Activated CD8-positive, alpha-beta memory T cell treated with anti-CD3 and anti-CD28 coated beads for 48 hours (primary cell): ENCODE data around the gene HAPLN3.

ENCODE experiments used
- DNase-seq, 3 experiments: peaks; one replicate each; pipeline ENCODE4 v3.0.0-alpha.2; 2020; ENCODE audit warnings: low read depth in 2 of 3, low spot score in 2 of 3

Gene HAPLN3

GRCh38 chr15:88896333-88897033, 1.1 kb upstream of the HAPLN3 start:
- no peak for DNase-seq

DNA sequence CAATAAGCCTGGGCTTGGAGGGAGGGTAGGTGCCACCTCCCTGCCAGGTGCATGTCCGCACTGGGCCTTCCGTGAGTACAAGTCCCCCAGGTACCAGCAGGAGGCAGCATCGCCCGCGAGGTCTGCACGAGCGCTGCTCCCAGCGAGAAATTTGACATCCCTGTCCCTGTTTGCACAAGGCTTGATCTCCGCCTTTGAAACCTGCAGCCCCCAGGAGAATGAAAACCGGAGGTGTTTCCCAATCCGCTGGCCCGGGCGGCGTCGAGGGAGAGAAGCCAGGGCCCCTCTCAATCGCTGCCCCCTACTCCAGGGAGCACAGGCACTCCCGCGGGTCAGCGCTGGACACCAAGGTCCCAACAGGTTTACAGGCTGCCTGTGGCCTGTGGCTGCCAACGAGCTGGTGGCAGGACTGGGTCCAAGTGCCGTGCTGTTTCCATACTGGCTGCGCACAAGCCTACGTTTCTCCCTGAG, 961 bp downstream of the HAPLN3 start:
- peak; percentile 50 to 67 (median 65) for DNase-seq

DNA sequence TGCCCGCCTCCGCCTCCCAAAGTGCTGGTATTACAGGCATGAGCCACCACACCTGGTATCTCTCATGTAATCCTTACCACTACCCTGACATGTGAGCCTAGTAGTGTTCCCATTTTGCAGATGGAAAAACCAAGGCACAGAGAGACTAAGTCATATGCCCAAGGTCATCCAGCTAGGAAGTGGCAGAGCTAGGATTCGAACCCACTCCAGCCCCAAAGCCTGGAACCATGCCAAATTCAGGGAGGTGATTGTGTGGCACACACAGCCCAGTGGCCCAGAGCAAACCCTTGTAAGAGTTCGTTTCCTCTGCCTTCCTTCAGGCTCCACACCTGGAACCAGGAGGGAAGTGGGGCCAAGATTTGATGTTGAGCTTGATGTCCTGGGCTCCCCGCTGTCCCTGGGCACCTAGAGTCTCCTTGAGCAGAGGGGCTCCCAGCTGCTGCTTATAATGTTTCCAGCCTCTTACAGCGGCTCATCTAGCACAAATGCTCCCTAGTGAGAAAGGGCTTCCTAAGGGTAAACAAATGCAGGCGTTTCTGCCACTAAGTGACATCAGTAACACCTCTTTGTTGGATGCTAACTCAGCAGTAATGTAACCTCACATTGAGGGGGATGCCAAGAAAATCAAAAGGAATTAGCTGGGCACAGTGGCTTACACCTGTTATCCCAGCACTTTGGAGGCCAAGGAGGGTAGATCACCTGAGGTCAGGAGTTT, 3.6 kb downstream of the HAPLN3 start:
- no peak for DNase-seq

DNA sequence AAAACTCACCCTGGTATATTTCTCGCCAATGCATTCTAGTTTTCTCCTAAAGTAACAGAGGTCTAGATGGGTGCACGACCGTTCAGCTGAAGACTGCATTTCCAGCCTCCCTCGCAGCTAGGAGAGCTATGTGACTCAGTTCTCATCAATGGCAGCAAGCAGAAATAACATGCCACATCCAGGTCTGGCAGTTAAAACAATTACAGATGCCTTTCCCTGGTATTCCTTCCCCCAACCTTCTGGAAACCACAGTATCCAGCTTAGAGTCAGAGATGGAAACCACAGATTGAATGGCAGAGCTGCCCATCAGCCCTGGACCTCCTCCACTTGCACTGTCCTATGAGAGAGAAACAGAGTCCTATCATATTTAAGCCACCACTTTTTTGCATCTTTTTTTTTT, 4.8 kb downstream of the HAPLN3 start:
- no peak for DNase-seq

- no peak for DNase-seq
Measured at GRCh38 chr15:88888719-88889118, 6.6 kb downstream of the HAPLN3 start.

- DNase-seq = no peak
Measured at GRCh38 chr15:88887068-88887580, 8.2 kb downstream of the HAPLN3 start.

GRCh38 chr15:88882785-88883184, 12.6 kb downstream of the HAPLN3 start:
- DNase-seq = no peak

- no peak for DNase-seq
Measured at GRCh38 chr15:88881775-88882174, 13.6 kb downstream of the HAPLN3 start.

DNA sequence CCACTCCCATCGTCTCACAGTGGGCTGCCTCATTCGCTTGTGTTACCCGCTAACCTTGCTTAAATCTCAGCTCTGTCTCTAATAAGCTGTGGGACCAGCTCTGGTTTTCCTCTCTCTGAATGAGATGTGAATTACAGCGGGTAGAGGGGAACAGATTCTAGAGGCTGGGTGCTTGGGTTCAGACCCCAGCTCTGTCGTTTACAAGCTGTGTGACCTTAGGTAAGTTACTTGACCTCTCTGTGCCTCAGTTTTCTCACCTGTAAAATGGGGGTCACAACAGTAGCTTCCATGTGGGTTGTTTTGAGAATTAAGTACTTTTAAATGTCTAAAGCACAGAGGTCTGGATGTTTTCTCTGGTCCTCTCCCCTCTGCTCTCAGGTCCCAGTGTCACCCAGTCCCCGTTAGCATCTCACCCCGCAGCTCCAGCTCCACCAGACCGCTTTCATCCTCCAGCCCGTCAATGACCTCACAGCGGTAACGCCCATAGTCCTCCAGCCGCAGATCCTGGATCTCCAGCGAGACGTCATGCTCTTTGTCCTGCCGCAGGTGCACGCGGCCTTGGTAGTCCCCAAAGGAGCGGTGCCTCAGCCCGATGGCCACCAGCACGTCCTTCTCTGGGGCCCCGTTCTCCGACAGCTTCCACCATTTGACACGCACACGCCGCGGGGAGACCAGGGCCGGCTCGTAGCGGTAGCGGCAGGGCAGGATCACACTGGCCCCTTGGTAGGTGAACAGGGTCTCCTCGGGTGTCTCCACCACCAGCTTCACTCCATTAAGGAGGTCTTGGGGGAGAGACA, 14.2 kb downstream of the HAPLN3 start:
- no peak for DNase-seq

DNA sequence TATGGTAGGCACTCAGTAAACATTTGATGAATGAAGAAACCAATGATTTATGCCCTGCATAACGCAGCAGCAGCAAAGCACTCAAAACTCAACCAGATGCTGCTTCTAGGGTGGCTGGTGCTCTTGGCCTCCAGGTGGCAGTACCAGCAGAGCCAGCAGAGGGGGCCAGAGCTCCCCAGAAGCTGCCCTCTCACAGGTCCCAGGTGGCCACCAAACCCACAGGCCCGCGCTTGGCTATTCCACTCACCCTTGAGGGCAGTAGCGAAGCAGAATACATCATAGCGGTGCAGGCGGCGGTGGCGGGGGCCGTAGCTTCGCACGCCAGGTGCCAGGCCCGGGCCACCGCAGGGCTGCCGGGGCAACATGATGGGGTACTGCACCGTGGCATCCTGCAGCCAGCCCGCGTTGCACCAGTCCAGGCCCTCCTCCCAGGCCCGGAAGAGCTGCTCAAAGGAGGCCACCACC, 16.6 kb downstream of the HAPLN3 start:
- peak in 1 of 3 experiments; percentile 15 for DNase-seq

DNA sequence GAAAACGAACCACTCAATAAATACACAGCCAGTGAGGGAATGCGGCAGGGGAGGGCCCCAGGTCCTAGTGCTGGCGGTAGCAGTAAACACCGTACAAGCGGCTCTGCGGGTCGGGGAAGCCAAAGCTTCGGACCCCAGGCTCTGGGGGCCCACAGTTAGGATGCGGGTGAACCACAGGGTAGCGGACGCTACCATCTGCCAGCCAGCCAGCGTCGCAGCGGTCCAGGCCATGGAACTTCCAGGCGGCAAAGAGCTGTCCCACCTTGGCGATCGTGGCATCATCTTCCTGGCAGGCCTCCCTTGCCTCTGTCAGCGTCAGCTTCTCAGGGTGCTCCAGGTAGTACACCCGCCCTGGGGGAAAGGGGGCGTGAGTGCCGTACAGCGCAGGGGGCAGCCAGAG, 17.4 kb downstream of the HAPLN3 start:
- DNase-seq = no peak

DNA sequence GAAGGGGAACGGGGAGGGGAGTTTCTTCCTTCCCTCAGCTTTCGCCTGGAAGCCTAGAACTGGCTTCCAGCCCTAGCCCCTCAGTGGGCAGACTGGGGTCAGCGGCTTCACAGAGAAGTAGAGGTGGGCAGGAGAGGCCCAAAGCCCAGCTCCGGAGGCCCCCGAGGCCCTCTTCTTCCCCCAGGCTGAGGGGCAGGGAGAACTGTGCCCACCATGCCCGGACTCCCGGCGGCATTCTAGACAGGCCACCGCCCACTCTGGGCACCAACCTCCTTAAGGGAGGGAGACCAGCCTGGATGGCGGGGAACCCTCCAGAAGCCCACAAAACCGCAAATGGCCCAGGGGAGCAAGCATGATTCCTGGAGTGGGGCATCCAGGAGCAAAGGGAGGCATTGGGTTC, 17.9 kb downstream of the HAPLN3 start:
- DNase-seq = no peak

- DNase-seq = no peak
Measured at GRCh38 chr15:88876573-88876972, 18.8 kb downstream of the HAPLN3 start.

DNA sequence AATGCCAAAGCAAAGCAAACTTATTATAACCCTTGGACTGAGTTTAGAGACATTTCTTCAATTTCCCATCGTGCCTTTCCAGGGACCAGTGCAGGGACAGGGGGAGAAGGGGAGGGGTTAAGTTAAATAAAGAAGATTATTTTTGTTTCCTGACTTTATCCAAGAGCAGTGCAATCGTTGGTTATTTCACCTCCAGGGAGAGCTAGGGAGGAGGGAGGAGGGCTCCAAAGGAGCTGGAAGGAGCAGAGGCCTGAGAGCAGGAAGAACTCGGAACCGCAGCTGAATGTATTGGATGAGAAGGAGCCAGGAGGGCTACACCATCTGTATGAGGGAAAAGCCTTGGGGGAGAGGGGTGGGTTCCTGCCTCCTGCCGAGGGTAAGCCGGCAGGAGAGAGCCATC, 20.7 kb downstream of the HAPLN3 start:
- no peak for DNase-seq

GRCh38 chr15:88874275-88874674, 21.1 kb downstream of the HAPLN3 start:
- DNase-seq = no peak

- DNase-seq = no peak
Measured at GRCh38 chr15:88873786-88874185, 21.6 kb downstream of the HAPLN3 start.

DNA sequence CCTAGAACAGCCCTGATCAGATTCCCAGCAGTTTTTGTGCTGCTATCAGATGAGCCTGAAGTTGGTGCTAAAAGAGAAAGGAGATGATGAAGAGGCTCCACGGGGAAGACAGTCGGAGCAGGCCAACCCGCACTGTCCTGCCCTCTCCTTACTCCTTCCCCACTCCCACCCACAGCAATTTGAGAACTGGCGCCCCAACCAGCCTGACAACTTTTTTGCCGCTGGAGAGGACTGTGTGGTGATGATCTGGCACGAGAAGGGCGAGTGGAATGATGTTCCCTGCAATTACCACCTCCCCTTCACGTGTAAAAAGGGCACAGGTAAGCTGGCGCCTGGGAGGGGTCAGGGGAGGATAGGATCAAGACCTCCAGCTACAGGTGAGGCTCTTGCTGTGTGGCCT, 22.6 kb downstream of the HAPLN3 start:
- no peak for DNase-seq

GRCh38 chr15:88872106-88872505, 23.2 kb downstream of the HAPLN3 start:
- no peak for DNase-seq

GRCh38 chr15:88871313-88871712, 24.0 kb downstream of the HAPLN3 start:
- no peak for DNase-seq

DNA sequence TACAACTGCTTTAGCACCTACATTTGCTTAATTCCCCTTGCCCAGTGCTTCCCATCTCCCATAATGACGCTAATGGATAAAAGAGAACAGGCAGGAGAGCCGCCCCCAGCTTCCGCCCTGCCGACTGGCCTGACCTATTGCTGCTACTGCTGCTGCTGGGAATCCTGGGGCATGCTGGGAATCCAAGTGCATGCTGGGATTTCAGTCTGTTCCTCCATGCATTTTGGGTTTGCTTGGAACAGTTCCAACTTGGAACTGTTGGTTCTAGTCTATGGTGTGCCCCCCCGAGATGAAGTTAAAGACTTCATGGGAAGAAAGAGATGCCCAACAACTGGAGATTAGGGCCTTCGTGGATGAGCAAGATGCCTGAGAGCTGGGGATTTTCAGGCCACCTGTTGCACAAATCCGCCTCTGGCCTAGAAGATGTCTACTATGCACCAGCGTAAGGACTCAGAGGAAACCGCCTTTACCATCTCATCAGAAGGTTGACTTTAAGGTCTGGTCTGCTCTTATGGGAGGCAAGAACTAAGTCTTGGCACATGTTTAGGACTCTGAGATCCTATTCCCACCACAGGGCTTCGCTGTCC, 29.0 kb downstream of the HAPLN3 start:
- no peak for DNase-seq

- DNase-seq = no peak
Measured at GRCh38 chr15:88865498-88866099, 29.7 kb downstream of the HAPLN3 start.
